K562 (cell line): Measurements from ENCODE around the gene SYVN1. TPM values are rescaled to one million over a fixed set of nuclear protein-coding genes. Genes with fewer than 3 reads are reported as not detected.

ENCODE experiments used
- ARID1B ChIP-seq: fragments of 450-650 bp; IDR thresholded peaks from 2 replicates; pipeline ENCODE4 v1.6.1; 2016; ENCODE audit warnings: antibody characterized with exemption, mild to moderate bottlenecking, inconsistent platforms
- C11orf30 ChIP-seq: fragments of 450-650 bp; IDR thresholded peaks from 2 replicates; pipeline ENCODE4 v1.6.1; 2016; ENCODE audit warnings: low read depth, mild to moderate bottlenecking
- CREBBP ChIP-seq: IDR thresholded peaks from one replicate; pipeline ENCODE4 v1.6.1; 2012; ENCODE audit warnings: low read depth, mild to moderate bottlenecking, control low read depth, inconsistent platforms, low read length
- DACH1 ChIP-seq: fragments of 450-650 bp; IDR thresholded peaks from 2 replicates; pipeline ENCODE4 v1.6.1; 2018; ENCODE audit not compliant: partially characterized antibody
- DIDO1 ChIP-seq: fragments of 450-650 bp; IDR thresholded peaks from 2 replicates; pipeline ENCODE4 v1.6.1; 2016; ENCODE audit warnings: low read depth, missing biosample characterization, missing genetic modification characterization
- GABPB2 ChIP-seq: fragments of 250-450 bp; sonication (Bioruptor Pico); conservative IDR thresholded peaks from 2 replicates; pipeline ENCODE4 v1.5.1; 2021; ENCODE audit warnings: mild to moderate bottlenecking
- GTF2A2 ChIP-seq: IDR thresholded peaks from 2 replicates; pipeline ENCODE4 v1.6.1; 2016; ENCODE audit warnings: mild to moderate bottlenecking, missing genetic modification characterization, missing compliant biosample characterization
- GTF2E2 ChIP-seq: fragments of 200-800 bp; sonication (Bioruptor generic); IDR thresholded peaks from 2 replicates; pipeline ENCODE4 v1.6.1; 2016; ENCODE audit warnings: missing genetic modification characterization, missing compliant biosample characterization
- GTF2F1 ChIP-seq: IDR thresholded peaks from 2 replicates; pipeline ENCODE4 v1.6.1; 2011; ENCODE audit warnings: low read depth, low read length, improper control_type of control experiment
- HNRNPK ChIP-seq: fragments of 200-400 bp; formaldehyde crosslinking; IDR thresholded peaks from one replicate; pipeline ENCODE4 v1.6.1; 2018; ENCODE audit warnings: mild to moderate bottlenecking, low read depth, low read length; ENCODE audit not compliant: poor library complexity, severe bottlenecking
- MEIS2 ChIP-seq: fragments of 450-650 bp; IDR thresholded peaks from 2 replicates; pipeline ENCODE4 v1.6.1; 2014; ENCODE audit warnings: mild to moderate bottlenecking; ENCODE audit not compliant: partially characterized antibody
- NEUROD1 ChIP-seq: fragments of 150-350 bp; IDR thresholded peaks from 2 replicates; pipeline ENCODE4 v1.6.1; 2014; ENCODE audit warnings: borderline replicate concordance, low read length, low read depth; ENCODE audit not compliant: partially characterized antibody
- NR2C1 ChIP-seq, 2 experiments: fragments of 450-650 bp; IDR thresholded peaks; 2 replicates each; pipeline ENCODE4 v1.6.1; 2017; ENCODE audit warnings: mild to moderate bottlenecking in 2 of 2, antibody characterized with exemption in 1 of 2, inconsistent platforms in 1 of 2, missing compliant biosample characterization in 1 of 2, missing genetic modification characterization in 1 of 2
- NR2F6 ChIP-seq: fragments of 450-650 bp; formaldehyde crosslinking; IDR thresholded peaks from 2 replicates; pipeline ENCODE4 v1.4.0; 2020; ENCODE audit warnings: mild to moderate bottlenecking
- PML ChIP-seq: IDR thresholded peaks from 2 replicates; pipeline ENCODE4 v1.6.1; 2012; ENCODE audit warnings: low read length, inconsistent platforms
- POLR2A ChIP-seq: fragments of 450-650 bp; conservative IDR thresholded peaks from 2 replicates; pipeline ENCODE4 v1.6.1; 2016
- POLR2B ChIP-seq: fragments of 450-650 bp; IDR thresholded peaks from 2 replicates; pipeline ENCODE4 v1.6.1; 2018; ENCODE audit warnings: low read depth; ENCODE audit not compliant: partially characterized antibody
- POU5F1 ChIP-seq: fragments of 150-350 bp; IDR thresholded peaks from 2 replicates; pipeline ENCODE4 v1.6.1; 2014; ENCODE audit warnings: borderline replicate concordance, low read length, low read depth, mild to moderate bottlenecking; ENCODE audit not compliant: partially characterized antibody
- RFX1 ChIP-seq: fragments of 450-650 bp; IDR thresholded peaks from 2 replicates; pipeline ENCODE4 v1.6.1; 2016; ENCODE audit warnings: mild to moderate bottlenecking, moderate library complexity
- RFX7 ChIP-seq: fragments of 250-450 bp; sonication (Bioruptor Pico); IDR thresholded peaks from 2 replicates; pipeline ENCODE4 v1.5.1; 2021; ENCODE audit warnings: mild to moderate bottlenecking
- ZBTB17 ChIP-seq: fragments of 450-650 bp; formaldehyde crosslinking; IDR thresholded peaks from 2 replicates; pipeline ENCODE4 v1.4.0; 2020; ENCODE audit warnings: mild to moderate bottlenecking
- ZC3H4 ChIP-seq: sonication (generic); formaldehyde crosslinking; IDR thresholded peaks from 2 replicates; pipeline ENCODE4 v1.9.0; 2021; ENCODE audit warnings: missing genetic modification reagents, borderline replicate concordance
- ZNF224 ChIP-seq: sonication (generic); formaldehyde crosslinking; IDR thresholded peaks from 2 replicates; pipeline ENCODE4 v1.8.0; 2022; ENCODE audit warnings: mild to moderate bottlenecking, missing genetic modification reagents
- ZNF583 ChIP-seq: fragments of 250-450 bp; sonication (Bioruptor Pico); IDR thresholded peaks from 2 replicates; pipeline ENCODE4 v1.4.0; 2020
- ZNF707 ChIP-seq: fragments of 250-450 bp; sonication (Bioruptor Pico); conservative IDR thresholded peaks from 2 replicates; pipeline ENCODE4 v1.8.0; 2022; ENCODE audit warnings: inconsistent platforms, mild to moderate bottlenecking, moderate library complexity
- ZNF778 ChIP-seq: fragments of 450-650 bp; formaldehyde crosslinking; IDR thresholded peaks from 2 replicates; pipeline ENCODE4 v1.4.0; 2020; ENCODE audit warnings: mild to moderate bottlenecking, moderate library complexity
- polyA plus RNA-seq, 8 experiments: library from polyadenylated mRNA; depleted of rRNA in 4 of 8; stranded (reverse) in 5 of 8; unstranded in 3 of 8; fragments of >200 nt; fragmentation: Nextera tagmentation in 2 of 8; fragmentation: Illumina TruSeq in 1 of 8; extraction: Ambion mirVana in 2 of 8; extraction: Trizol in 1 of 8; gene quantifications; 2 replicates each; pipeline versions ENCODE4 v1.2.1 to v1.2.3, GENCODE V29; 2011 to 2014; ENCODE audit warnings: inconsistent platforms in 1 of 8, missing spikeins in 1 of 8
- total RNA-seq, 7 experiments: library from RNA; depleted of rRNA in 6 of 7; stranded (reverse); fragments of >200 nt in 6 of 7; fragmentation: Illumina TruSeq in 2 of 7; extraction: Trizol in 2 of 7; gene quantifications; 2 replicates each; pipeline versions ENCODE4 v1.2.1 to v1.2.3, GENCODE V29; 2011 to 2021; ENCODE audit warnings: low replicate concordance in 1 of 7
- TF ChIP-seq, protein P1 (sequence below): fragments of 450-650 bp; IDR thresholded peaks from 2 replicates; pipeline ENCODE4 v1.6.1; 2018; ENCODE audit not compliant: partially characterized antibody

Gene SYVN1
- total and polyA plus RNA-seq, 9 of the 15 experiments (the other 6 are each of a cell fraction or from before 2014, with no cell fraction given) = 0.41 to 47.4 (median 9.9) TPM

- TF ChIP-seq DACH1 (no peak), C11orf30 (peak; percentile 96), ZNF224 (CRISPR knock-in tag) (no peak), POU5F1 (no peak), NEUROD1 (peak; percentile 52), RFX1 (no peak), GTF2F1 (0 out of 2 replicates have a peak, but pooled peaks have one; percentile 83), ZNF778 (CRISPR knock-in tag) (no peak), ZNF707 (CRISPR knock-in tag) (no peak), GTF2A2 (no peak), ZC3H4 (CRISPR knock-in tag) (no peak; the same call in 1 of the 2 replicates), ARID1B (no peak), NR2C1 (IDR thresholded peaks at IDR 0.05) (peak; percentile 45), NR2C1 (tag; IDR thresholded peaks at IDR 0.05) (no peak), ZNF583 (CRISPR knock-in tag) (no peak), POLR2A (peak; percentile 95), RFX7 (CRISPR knock-in tag) (no peak), PML (peak; percentile 79), ZBTB17 (CRISPR knock-in tag) (0 out of 2 replicates have a peak, but pooled peaks have one; percentile 6), DIDO1 (no peak), MEIS2 (peak; percentile 88), NR2F6 (CRISPR knock-in tag) (no peak), GTF2E2 (peak; percentile 63; the same call in 1 of the 2 replicates), CREBBP (no peak), GABPB2 (CRISPR knock-in tag) (no peak), POLR2B (peak; percentile 93), HNRNPK (no peak)
- TF ChIP-seq, protein P1, sequence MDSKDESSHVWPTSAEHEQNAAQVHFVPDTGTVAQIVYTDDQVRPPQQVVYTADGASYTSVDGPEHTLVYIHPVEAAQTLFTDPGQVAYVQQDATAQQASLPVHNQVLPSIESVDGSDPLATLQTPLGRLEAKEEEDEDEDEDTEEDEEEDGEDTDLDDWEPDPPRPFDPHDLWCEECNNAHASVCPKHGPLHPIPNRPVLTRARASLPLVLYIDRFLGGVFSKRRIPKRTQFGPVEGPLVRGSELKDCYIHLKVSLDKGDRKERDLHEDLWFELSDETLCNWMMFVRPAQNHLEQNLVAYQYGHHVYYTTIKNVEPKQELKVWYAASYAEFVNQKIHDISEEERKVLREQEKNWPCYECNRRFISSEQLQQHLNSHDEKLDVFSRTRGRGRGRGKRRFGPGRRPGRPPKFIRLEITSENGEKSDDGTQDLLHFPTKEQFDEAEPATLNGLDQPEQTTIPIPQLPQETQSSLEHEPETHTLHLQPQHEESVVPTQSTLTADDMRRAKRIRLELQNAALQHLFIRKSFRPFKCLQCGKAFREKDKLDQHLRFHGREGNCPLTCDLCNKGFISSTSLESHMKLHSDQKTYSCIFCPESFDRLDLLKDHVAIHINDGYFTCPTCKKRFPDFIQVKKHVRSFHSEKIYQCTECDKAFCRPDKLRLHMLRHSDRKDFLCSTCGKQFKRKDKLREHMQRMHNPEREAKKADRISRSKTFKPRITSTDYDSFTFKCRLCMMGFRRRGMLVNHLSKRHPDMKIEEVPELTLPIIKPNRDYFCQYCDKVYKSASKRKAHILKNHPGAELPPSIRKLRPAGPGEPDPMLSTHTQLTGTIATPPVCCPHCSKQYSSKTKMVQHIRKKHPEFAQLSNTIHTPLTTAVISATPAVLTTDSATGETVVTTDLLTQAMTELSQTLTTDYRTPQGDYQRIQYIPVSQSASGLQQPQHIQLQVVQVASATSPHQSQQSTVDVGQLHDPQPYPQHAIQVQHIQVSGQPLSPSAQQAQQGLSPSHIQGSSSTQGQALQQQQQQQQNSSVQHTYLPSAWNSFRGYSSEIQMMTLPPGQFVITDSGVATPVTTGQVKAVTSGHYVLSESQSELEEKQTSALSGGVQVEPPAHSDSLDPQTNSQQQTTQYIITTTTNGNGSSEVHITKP = peak; percentile 66
Observed at GRCh38 chr11:65121865-65122696, 12.2 kb downstream of the SYVN1 start, which contains the start of the genes FAU and MRPL49 (continued).
